ENCODE results near the gene TTLL13. TPM values are rescaled to one million over a fixed set of nuclear protein-coding genes. Genes with fewer than 3 reads are reported as not detected.
"Not testable (repeated sequence)": the region's sequence is repeated elsewhere in the genome, so short reads cannot be mapped to it uniquely, and the experiment has no call there.

The TTLL13 gene
- total RNA-seq, 3 donors from 2014 or later (not counting 1 experiment from before 2014, with no cell fraction given), result 0.18 to 2.2 (median 1.2) TPM

DNA sequence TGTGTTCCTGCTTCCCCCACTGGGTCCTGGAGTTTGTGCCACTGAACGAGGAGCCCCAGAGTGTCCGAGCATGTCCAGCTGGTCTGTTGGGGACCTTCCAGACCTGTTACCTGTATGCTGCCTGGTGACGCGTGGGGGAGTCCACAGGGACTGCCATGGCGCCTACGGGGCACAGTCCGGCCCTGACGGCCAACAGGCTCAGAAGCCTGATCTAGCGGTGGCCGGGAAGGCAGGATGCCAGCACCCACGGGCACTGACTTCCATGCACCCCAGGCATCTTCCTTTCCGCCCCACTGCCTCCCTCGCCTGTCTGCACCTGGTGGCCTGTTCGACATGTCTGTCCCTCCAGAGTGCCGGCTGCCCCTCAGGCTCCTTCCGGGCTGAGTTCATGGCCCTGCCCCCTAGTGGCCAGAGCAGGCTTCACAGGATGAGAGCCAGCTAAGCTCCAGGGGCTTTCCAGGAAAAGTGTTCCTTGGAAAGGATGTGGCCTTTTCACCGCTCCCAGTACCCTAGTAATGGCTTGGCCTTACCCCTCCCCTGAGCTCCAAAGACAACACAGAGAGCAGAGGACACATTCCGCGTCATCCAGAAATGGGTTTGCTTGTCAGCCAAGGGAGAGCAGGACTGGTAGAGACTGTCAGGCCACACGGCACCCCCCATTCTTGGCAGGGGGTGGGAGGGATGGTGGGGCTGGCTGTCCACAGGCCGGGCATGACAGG is 51.8 kb downstream of the TTLL13 start:
- Mint-ChIP-seq H3K27ac (no peak overlapping the region), H3K9me3 (no peaks in the 10 kb centered on the region), H3K36me3 (no peaks in the 10 kb centered on the region), H3K27me3 (ENCODE audit: low read depth in 2 of 2) (peaks cover 0 to 2% of the 10 kb centered on the region in 2 donors), H3K4me3 (no peak overlapping the region), H3K4me1 (peaks cover 13% of the 10 kb centered on the region in 2 donors)
- H3K4me1 ChIP-seq (ENCODE audit: control insufficient read depth, insufficient read depth, low read length), result peaks cover 14% of the 10 kb centered on the region
- H3K9me3 ChIP-seq (ENCODE audit: control insufficient read depth, insufficient read depth, low read length), result no peaks in the 10 kb centered on the region
- 70% methylated on average over 21 of the region's 21 CpGs for whole genome bisulfite sequencing (ENCODE audit: insufficient coverage)
- peak; percentile 53 to 76 for DNase-seq
- H3K27me3 ChIP-seq (ENCODE audit: control insufficient read depth, insufficient read depth, low read length), result no peaks in the 10 kb centered on the region
- peak; percentile 49 to 67 (median 66) for ATAC-seq
- intact Hi-C loops (cut with micrococcal nuclease), result no loop called here
- H3K36me3 ChIP-seq (ENCODE audit: control insufficient read depth, insufficient read depth, low read length), result no peaks in the 10 kb centered on the region
- no peak overlapping the region for H3K27ac ChIP-seq (ENCODE audit: low read length)
- TF ChIP-seq, protein P1, sequence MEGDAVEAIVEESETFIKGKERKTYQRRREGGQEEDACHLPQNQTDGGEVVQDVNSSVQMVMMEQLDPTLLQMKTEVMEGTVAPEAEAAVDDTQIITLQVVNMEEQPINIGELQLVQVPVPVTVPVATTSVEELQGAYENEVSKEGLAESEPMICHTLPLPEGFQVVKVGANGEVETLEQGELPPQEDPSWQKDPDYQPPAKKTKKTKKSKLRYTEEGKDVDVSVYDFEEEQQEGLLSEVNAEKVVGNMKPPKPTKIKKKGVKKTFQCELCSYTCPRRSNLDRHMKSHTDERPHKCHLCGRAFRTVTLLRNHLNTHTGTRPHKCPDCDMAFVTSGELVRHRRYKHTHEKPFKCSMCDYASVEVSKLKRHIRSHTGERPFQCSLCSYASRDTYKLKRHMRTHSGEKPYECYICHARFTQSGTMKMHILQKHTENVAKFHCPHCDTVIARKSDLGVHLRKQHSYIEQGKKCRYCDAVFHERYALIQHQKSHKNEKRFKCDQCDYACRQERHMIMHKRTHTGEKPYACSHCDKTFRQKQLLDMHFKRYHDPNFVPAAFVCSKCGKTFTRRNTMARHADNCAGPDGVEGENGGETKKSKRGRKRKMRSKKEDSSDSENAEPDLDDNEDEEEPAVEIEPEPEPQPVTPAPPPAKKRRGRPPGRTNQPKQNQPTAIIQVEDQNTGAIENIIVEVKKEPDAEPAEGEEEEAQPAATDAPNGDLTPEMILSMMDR (IDR thresholded peaks at IDR 0.05), result peak; percentile 92
- no peak overlapping the region for H3K4me3 ChIP-seq (ENCODE audit: low read length)

DNA sequence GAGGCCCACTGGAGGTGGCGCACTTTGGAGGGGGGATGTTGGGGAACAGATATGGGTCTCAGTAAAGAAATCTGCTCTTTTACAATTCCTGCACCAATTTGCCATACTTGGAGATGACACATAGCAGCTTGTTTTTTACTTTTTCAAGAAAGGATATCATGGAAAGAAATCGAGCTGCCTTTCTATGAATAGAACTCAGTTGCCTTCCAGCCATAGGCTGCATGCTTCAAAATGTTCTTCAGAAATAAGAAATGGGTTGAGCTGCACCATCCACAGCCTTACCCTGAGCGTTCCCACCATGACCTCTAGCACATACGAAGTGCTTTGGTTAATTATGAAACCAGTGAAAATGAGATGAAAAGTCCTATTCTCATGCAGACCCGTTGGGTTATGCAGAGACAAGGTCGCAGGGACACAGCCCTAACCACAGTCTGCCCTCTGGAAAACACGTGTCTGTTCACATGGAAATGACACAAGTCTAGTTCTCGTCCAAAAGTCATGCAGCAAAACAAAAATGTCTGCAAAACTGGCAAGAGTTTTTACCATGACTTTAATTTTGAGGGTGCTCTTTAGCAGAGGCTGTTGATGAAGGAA is 52.4 kb downstream of the TTLL13 start:
- ATAC-seq (no peak), DNase-seq (no peak)
- no peaks in the 10 kb centered on the region for H3K9me3 Mint-ChIP-seq
- Histone ChIP-seq H3K36me3 (ENCODE audit: control insufficient read depth, insufficient read depth, low read length) (no peaks in the 10 kb centered on the region), H3K9me3 (ENCODE audit: control insufficient read depth, insufficient read depth, low read length) (no peaks in the 10 kb centered on the region), H3K4me1 (ENCODE audit: control insufficient read depth, insufficient read depth, low read length) (peaks cover 20% of the 10 kb centered on the region), H3K27me3 (ENCODE audit: control insufficient read depth, insufficient read depth, low read length) (no peaks in the 10 kb centered on the region), H3K27ac (ENCODE audit: low read length) (no peak overlapping the region), H3K4me3 (ENCODE audit: low read length) (no peak overlapping the region)
- 80% methylated on average over 7 of the region's 8 CpGs for WGBS (ENCODE audit: insufficient coverage)
- no peak overlapping the region for H3K4me3 Mint-ChIP-seq
- H3K36me3 Mint-ChIP-seq, result no peaks in the 10 kb centered on the region
- H3K27ac Mint-ChIP-seq, result no peak overlapping the region
- TF ChIP-seq, protein P1 (IDR thresholded peaks at IDR 0.05), result no peak
- H3K4me1 Mint-ChIP-seq, result peaks cover 19 to 20% of the 10 kb centered on the region in 2 donors
- intact Hi-C loops (cut with micrococcal nuclease), result no loop called here
- peaks cover 0 to 2% of the 10 kb centered on the region in 2 donors for H3K27me3 Mint-ChIP-seq (ENCODE audit: low read depth in 2 of 2)

DNA sequence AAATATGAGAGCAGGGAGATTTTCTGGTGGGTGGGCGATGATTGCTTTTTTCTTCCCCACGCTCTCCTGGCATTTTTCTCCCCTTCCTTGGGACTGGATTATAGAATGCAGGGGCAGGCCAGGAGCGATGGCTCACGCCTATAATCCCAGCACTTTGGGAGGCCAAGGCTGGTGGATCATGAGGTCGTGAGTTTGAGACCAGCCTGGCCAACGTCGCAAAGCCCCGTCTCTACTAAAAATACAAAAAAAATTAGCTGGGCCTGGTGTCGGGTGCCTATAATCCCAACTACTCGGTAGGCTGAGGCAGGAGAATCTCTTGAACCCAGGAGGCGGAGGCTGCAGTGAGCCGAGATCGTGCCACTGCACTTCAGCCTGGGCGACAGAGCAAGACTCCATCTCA is 56.0 kb downstream of the TTLL13 start:
- Mint-ChIP-seq H3K4me1 (peaks cover 24% of the 10 kb centered on the region in 2 donors), H3K27ac (peak overlapping the region in 1 of 2 donors; percentile 72)
- H3K36me3 ChIP-seq (ENCODE audit: control insufficient read depth, insufficient read depth, low read length); intact Hi-C loops (cut with micrococcal nuclease); H3K27ac ChIP-seq (ENCODE audit: low read length); H3K9me3 Mint-ChIP-seq; H3K9me3 ChIP-seq (ENCODE audit: control insufficient read depth, insufficient read depth, low read length); H3K36me3 Mint-ChIP-seq; H3K27me3 Mint-ChIP-seq (ENCODE audit: low read depth in 2 of 2); H3K27me3 ChIP-seq (ENCODE audit: control insufficient read depth, insufficient read depth, low read length); DNase-seq; H3K4me3 ChIP-seq (ENCODE audit: low read length); H3K4me3 Mint-ChIP-seq; ATAC-seq: not testable (repeated sequence)
- peaks cover 20% of the 10 kb centered on the region for H3K4me1 ChIP-seq (ENCODE audit: control insufficient read depth, insufficient read depth, low read length)
- WGBS (ENCODE audit: insufficient coverage), result 97% methylated on average over 14 of the region's 14 CpGs

DNA sequence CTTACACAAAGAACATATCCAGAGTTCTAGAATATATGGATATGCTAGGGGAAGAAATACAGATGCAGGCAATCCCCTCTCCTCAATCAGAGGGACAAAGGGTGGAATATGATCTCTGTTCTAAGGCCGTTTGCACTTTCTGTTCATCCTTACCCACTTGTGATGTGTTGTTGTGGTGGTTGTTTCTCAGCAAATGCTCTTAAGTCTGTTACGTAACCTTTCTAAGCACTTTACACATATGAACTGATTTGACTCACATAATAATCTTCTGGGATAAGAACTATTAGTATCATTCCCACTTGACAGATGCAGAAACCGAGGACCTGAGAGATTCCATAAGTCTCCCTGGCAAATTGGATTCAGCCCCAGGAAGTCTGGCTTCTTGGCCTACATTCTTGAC is 56.6 kb downstream of the TTLL13 start:
- ATAC-seq (peak; percentile 45 to 63 (median 58)), DNase-seq (no peak)
- peak overlapping the region; percentile 8 for H3K27ac ChIP-seq (ENCODE audit: low read length)
- Mint-ChIP-seq H3K4me3 (peak overlapping the region; percentile 66), H3K27ac (peak overlapping the region; percentile 60 to 72), H3K27me3 (ENCODE audit: low read depth in 2 of 2) (peaks cover 0 to 2% of the 10 kb centered on the region in 2 donors), H3K9me3 (no peaks in the 10 kb centered on the region), H3K4me1 (peaks cover 24% of the 10 kb centered on the region in 2 donors), H3K36me3 (no peaks in the 10 kb centered on the region)
- H3K27me3 ChIP-seq (ENCODE audit: control insufficient read depth, insufficient read depth, low read length), result no peaks in the 10 kb centered on the region
- no peaks in the 10 kb centered on the region for H3K9me3 ChIP-seq (ENCODE audit: control insufficient read depth, insufficient read depth, low read length)
- intact Hi-C loops (cut with micrococcal nuclease), result no loop called here
- no peaks in the 10 kb centered on the region for H3K36me3 ChIP-seq (ENCODE audit: control insufficient read depth, insufficient read depth, low read length)
- peaks cover 18% of the 10 kb centered on the region for H3K4me1 ChIP-seq (ENCODE audit: control insufficient read depth, insufficient read depth, low read length)
- no peak overlapping the region for H3K4me3 ChIP-seq (ENCODE audit: low read length)
- TF ChIP-seq, protein P1 (IDR thresholded peaks at IDR 0.05), result no peak
- WGBS (ENCODE audit: insufficient coverage), result 83% methylated on average over 2 of the region's 3 CpGs
